Astrocyte of the cerebellum (primary cell): Measurements from ENCODE around the gene PLG.

Source experiments
- DNase-seq: peaks from one replicate; pipeline ENCODE4 v3.0.0-alpha.2; 2011; ENCODE audit warnings: low read depth
- H3K4me3 ChIP-seq: 2 replicates; pipeline ENCODE4 v1.5.1; 2011; ENCODE audit warnings: mild to moderate bottlenecking, low read depth, low read length, moderate library complexity
- in situ Hi-C: cut with HindIII; loops from 2 replicates; pipeline ENCODE4 v1.10.0; 2017; ENCODE audit warnings: low sequenced_read_pairs
- TF ChIP-seq, protein P1 (sequence below): IDR thresholded peaks from 2 replicates; pipeline ENCODE4 v1.5.1; 2012; ENCODE audit warnings: low read length, low read depth, moderate library complexity, mild to moderate bottlenecking; ENCODE audit errors: missing control alignments

PLG gene

GRCh38 chr6:160764847-160765246 is 62.8 kb downstream of the PLG start:
- in situ Hi-C loops, result no loop called here
- no peak for DNase-seq

DNA sequence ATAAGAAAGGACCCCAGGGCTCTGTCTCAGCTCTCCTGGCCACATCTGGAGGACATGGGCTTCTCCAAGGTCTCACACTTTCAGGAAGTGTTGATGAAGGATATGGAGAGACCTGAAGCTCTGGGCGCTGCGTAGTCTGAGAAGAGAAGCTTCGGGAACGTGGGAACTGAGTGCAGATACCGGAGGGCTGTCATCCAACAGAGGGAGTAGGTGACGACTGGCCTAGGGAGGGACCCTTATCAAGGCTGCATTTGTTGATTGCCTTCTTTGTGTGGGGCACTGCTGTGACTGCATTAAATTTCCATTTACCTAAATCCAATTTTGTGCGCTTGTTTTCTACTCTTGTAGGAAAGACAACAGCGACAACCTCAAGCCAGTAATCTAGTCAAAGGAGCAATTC is 63.4 kb downstream of the PLG start:
- in situ Hi-C loops, result no loop called here
- TF ChIP-seq, protein P1, sequence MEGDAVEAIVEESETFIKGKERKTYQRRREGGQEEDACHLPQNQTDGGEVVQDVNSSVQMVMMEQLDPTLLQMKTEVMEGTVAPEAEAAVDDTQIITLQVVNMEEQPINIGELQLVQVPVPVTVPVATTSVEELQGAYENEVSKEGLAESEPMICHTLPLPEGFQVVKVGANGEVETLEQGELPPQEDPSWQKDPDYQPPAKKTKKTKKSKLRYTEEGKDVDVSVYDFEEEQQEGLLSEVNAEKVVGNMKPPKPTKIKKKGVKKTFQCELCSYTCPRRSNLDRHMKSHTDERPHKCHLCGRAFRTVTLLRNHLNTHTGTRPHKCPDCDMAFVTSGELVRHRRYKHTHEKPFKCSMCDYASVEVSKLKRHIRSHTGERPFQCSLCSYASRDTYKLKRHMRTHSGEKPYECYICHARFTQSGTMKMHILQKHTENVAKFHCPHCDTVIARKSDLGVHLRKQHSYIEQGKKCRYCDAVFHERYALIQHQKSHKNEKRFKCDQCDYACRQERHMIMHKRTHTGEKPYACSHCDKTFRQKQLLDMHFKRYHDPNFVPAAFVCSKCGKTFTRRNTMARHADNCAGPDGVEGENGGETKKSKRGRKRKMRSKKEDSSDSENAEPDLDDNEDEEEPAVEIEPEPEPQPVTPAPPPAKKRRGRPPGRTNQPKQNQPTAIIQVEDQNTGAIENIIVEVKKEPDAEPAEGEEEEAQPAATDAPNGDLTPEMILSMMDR, result no peak

More at GRCh38 chr6:160764847-160765246, 62.8 kb downstream of the PLG start:
- TF ChIP-seq, protein P1, result no peak
- H3K4me3 ChIP-seq, result no peak overlapping the region

DNA sequence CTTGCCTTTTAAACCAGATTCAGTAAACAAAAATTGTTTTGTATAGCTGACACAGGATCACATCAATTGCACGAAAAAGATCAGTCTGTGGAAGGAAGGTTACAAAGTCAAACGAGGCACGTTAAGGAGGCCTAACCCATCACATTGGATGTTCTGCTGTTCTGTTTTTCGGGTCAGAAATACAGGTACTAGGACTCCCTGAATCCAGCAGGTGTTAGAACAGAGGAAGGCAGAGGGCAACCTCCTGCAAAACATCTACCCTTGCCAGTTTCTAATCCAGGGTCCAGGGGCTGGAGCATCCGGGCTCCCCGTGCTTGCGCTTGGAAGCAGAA is 64.6 kb downstream of the PLG start:
- DNase-seq, result no peak
- TF ChIP-seq, protein P1, result no peak
- in situ Hi-C loops, result no loop called here
- H3K4me3 ChIP-seq, result peak overlapping the region; percentile 46

More for the DNA sequence above, 63.4 kb downstream of the PLG start:
- DNase-seq, result no peak
- no peak overlapping the region for H3K4me3 ChIP-seq

GRCh38 chr6:160766989-160767646 is 65.1 kb downstream of the PLG start:
- peak overlapping the region; percentile 46 for H3K4me3 ChIP-seq
- in situ Hi-C loops, result no loop called here
- TF ChIP-seq, protein P1, result peak; percentile 89
- DNase-seq, result peak; percentile 4

GRCh38 chr6:160767647-160768019 is 65.6 kb downstream of the PLG start:
- in situ Hi-C loops, result no loop called here
- H3K4me3 ChIP-seq, result peak overlapping the region; percentile 46

GRCh38 chr6:160768101-160768500 is 66.1 kb downstream of the PLG start:
- in situ Hi-C loops, result no loop called here
- TF ChIP-seq, protein P1, result no peak
- no peak overlapping the region for H3K4me3 ChIP-seq

More at GRCh38 chr6:160767647-160768019, 65.6 kb downstream of the PLG start:
- TF ChIP-seq, protein P1, result no peak
- no peak for DNase-seq

More at GRCh38 chr6:160768101-160768500, 66.1 kb downstream of the PLG start:
- no peak for DNase-seq
